HG02642 (cell line): ENCODE measurements around the gene LPP.
"Not testable (repeated sequence)": the region's sequence is repeated elsewhere in the genome, so short reads cannot be mapped to it uniquely, and the experiment has no call there.

Experiments used
- ATAC-seq: cut with Tn5 transposase; IDR thresholded peaks from one replicate; pipeline ENCODE4 v1.9.1; 2021; ENCODE audit warnings: mild to moderate bottlenecking; ENCODE audit not compliant: unreplicated experiment, poor library complexity

Gene LPP, protein sequence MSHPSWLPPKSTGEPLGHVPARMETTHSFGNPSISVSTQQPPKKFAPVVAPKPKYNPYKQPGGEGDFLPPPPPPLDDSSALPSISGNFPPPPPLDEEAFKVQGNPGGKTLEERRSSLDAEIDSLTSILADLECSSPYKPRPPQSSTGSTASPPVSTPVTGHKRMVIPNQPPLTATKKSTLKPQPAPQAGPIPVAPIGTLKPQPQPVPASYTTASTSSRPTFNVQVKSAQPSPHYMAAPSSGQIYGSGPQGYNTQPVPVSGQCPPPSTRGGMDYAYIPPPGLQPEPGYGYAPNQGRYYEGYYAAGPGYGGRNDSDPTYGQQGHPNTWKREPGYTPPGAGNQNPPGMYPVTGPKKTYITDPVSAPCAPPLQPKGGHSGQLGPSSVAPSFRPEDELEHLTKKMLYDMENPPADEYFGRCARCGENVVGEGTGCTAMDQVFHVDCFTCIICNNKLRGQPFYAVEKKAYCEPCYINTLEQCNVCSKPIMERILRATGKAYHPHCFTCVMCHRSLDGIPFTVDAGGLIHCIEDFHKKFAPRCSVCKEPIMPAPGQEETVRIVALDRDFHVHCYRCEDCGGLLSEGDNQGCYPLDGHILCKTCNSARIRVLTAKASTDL

DNA sequence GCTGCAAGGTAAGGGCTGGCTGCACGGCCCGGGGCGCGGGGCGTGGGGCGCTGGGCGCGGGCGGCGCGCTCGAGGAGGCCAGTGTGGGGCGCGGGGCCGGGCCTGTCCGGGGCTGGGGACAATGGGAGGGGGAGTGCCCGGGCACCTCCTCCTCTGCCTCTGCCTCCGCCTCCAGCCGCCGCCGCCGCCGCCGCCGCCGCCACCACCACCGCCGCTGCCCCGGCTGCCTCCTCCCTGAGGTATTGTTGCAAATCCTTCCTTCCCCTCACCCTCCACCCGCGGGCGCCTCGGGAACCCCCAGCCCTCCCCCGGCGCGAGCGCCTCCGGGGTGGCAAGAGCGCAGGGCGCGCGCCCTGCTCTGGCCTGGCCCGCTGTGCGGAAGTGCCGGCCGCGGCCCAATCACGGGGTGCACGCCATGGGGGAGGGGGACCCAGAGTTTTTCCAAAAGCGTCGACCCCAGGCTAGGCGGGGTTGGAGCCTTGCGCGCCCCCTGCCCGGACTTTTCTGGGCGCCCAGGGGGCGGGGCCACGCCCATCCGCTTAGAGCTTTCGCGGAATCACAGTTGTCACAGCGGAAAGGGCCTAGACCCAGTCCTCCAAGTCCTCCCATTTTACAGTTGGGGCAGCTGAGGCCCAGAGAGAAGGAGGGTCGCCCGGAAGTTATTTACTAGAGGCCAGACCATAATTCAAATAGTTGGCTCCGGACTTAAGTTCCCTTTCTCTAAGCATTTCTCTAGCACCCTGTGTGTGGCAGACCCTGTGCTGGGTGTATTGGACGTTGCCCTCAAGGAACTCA, at the start of gene LPP:
TSS of gene LPP (plus strand) at position 144 of the 795 bp plus-strand sequence. CDS start 251,964 bp downstream, outside the sequence.
- ATAC-seq: peak; percentile 86

DNA sequence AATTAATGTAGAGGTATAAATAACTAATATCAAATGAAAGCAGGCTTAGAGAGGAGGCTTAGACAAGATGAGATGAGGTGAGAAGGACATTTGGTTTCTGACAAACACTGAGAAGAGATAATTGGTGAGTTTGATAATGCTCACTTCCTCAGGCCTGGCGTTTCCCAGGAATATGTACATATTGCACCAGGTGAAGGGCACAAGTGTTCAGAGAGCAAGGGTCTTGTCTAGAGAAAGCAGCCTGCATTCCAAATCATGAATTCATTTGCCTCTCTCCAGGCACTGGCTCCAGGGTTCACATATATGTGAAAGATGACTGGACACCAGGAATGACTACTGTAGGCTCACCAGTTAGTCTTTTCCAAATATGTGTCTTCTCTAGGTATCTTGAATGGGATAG, 48.0 kb upstream of the LPP start:
- no peak for ATAC-seq

DNA sequence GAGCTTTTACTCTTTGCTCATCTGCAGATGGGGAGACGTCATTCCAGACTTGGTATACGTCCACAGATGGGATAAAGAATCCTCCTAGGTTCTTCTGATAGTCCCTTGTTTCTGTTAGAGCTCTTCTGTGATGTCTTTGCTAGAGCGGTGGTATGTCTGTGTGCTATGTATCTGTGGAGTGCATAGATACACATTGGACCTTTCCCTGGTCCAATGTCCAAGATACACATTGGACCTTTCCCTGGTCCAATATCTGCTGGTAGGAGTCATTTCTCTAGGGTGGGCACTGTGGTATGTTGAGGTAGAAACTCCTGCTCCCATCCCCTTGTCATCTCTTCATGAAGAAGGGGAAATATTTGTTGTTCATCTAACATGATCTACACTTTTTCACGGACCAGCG, 47.5 kb upstream of the LPP start:
- ATAC-seq: no peak

DNA sequence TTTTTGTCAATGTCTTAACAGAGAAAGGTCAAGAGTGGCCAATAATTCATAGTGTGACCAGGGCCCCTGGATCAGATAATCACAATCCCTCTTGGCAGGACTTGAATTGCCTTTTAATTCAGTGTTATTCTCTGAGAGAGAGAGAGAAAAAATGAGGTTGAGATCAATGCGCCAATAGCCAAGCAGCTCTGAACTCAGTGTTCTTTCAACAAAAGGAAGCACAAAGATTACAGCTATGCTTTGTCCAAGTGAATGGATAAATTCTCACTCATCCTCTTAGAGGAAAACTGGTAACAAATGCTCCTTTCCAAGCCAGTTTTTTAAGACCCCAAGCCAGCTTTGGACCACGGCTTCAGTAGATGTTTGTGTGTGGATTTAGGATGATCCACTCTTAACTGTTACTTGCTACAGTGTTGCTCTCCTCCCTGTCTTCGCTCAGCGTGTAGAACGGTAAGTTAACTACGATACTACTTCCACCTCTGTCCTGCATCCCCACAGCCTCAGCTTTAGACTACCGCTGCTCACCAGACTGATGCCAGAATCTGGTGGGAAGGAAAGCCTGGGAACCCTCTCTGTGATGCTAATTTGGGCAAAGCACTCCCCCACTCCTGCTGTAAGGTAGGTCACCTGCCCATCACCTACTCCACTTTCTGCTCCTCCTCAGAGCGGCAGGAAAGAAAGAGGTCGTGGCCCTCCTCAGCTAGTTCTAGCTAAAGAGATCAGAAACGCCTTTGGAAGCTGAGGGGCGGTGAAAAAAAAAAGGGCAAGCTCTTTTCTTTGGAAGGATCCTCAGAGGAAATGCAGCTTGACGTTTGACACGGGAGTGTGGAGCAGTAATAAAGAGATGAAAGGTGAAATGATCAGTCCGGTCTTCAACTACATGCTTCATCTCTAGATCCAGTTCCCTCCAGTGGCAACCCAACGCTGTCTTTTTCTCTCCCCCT, 46.8 kb upstream of the LPP start:
- ATAC-seq: no peak

DNA sequence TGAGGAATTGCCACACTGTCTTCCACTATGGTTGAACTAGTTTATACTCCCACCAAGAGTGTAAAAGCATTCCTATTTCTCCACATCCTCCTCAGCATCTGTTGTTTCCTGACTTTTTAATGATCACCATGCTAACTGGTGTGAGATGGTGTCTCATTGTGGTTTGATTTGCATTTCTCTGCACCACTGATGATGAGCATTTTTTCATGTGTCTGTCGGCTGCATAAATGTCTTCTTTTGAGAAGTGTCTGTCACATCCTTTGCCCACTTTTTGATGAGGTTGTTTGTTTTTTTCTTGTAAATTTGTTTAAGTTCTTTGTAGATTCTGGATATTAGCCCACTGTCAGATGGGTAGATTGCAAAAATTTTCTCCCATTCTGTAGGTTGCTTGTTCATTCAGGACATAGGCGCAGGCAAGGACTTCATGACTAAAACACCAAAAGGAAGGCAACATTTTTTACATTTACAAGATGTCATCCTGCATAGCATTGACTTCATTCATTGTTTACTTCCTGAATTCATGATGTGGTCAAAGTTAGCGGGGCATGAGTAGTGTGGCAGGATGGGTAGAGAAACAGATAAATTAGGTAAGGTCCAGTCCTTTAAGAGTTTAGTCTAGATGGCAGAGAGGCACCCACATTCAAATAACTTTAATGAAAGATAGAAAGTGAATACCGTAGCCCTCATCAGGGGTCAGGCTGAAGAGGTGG, 45.1 kb upstream of the LPP start:
- ATAC-seq: no peak

DNA sequence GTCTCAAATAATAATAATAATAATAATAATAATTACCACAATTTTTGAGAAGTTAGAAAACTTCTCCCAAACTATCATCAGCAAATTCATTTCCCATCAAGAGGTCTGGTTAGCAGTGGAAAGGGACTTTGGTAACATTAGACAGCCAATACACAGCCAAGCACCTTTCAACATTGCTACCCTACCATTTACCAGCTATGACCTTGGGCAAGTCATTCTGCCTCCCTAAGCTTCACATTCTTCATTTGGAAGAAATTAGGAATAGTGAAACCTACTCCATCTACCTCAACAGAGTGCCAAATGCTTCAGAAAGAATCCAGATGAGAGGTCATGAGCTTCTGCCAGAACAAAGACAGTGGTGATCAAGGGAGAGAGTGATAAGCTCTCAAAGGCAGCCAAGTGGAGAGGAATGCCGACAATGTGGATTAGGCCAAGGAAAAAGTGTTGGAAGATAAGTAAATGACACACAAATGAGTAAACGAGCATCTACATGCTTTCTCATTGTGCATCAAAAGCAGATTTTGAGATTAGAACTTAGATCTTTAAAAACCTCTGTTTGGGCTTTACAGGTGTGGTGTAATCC, 42.9 kb upstream of the LPP start:
- no peak for ATAC-seq

DNA sequence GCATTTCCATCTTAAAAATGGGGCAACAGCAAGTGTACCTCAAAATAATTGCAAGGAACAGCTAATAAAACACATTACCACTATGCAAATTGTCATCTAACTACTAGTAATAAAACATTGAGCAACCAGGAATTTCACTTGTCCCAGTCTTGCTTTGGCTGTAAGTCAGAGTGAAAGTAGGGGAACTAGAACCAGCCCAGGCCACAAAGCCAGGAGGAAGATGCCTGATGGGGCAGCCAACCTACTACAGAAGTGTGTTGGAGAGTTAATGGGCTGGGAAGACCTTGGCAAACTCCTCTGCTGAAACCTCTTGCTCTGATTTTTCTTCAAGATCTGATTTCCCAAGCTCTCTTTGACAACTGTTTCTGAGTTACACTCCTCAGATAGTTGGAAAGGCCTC, 40.2 kb upstream of the LPP start:
- ATAC-seq: no peak

DNA sequence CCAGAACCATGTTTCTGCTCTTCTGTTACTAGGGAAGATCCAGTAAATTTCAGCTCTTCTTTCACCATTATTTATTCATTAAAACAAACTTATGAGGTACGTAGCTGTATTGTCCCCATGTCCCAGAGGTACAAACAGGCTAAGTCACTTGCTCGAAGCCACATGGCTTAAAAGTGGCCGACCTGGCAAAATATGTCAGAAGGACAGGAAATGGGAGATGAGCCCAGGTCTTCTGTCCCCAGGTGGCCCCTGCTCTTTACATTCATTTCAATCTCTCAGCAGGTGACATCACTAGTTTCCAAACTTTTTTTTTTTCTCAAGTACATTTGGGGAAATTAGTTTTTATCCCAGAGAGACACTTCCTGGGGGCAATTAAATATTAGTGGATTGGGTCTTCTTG, 34.1 kb upstream of the LPP start:
- ATAC-seq: no peak

DNA sequence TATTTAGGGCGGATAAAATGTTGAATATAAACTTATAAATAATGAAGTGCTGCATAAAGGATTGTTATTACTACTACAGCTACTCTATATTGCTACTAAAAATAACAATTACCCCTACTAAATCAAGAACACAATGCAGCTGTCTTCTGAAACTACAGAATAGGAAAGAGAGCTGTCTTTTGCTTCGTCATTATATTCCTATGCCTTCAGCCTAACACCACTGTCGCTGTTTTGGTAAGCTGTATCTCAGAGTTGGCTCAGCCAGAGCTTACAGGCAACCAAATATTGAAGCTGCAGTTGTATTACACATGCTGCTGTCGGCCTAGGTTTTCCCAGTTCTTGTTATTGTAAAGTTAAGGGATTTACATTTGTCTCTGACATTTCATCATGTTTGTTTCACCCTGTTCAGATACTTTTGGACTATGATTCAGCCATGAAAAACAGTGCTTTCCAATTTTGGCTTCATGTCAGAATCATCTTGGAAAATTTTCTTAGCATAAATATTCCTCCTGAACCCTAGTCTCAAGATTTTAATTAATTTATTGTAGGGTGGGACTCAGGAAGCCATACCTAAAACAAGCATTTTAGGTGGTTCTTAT, 31.3 kb upstream of the LPP start:
- ATAC-seq: no peak

DNA sequence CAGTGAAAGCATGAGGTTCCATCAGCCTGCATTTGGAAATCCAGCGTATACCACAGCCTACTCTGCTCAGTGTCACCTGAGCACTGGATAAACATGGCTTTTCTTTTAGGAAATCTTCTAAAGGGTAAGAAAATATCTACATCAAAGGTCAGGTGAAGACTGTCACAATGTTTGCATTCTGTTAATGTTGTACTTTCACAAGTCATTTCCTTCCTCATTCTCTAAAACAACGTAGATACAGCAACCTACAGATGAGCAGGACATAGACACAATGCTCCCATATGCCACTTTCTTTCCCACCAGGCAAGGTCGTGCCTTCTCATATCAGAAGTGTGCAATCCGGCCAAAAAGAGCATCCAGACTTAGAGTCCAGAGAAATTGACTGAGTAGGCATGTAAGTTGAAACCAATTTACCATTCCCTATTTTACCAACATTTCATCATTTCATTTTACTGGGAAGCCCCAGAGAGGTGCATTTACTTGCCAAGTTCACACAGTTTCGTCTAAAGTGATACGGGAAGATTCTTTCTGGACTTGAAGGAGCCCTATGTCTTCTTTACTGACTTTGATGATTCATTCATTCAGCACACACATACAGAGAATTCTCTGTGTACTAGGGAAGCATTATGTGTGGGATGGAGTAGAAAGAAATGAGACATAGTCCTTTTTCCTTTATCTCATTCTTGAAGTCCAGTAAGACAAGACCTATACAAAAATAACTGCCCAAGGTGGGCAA, 30.6 kb upstream of the LPP start:
- ATAC-seq: no peak

DNA sequence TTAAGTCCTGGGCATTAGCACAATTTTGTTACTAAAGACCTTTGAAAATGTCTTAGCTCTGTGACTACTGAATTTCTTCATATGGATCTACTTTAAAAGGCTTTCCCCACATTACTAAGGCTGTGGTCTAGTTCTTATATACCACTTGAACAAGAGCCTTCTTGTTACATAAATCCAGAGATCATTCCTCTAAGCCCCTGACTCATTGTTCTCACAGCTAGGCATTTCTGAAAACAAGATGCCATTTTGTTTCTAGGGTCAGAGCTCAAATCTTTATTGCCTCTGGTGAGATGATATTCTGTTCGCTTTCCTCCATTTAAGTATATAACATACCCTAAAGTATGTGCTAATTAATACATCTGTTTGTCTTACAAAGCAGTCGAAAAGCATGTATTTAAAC, 29.8 kb upstream of the LPP start:
- no peak for ATAC-seq

DNA sequence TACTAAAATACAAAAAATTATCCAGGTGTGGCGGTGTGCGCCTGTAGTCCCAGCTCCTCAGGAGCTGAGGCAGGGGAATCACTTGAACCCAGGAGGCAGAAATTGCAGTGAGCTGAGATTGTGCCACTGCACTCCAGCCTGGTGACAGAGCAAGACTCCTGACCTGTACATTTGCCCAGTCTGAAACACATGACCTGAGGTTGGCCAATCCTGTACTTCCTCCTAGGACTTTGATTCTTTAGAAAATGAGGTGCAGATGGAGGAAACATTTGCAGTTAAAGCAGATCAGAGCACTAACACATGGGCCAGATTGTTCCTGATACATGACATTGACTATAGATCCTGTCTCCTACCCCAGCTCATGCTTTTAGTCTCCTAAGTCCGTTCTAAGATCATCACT, 28.9 kb upstream of the LPP start:
- no peak for ATAC-seq

DNA sequence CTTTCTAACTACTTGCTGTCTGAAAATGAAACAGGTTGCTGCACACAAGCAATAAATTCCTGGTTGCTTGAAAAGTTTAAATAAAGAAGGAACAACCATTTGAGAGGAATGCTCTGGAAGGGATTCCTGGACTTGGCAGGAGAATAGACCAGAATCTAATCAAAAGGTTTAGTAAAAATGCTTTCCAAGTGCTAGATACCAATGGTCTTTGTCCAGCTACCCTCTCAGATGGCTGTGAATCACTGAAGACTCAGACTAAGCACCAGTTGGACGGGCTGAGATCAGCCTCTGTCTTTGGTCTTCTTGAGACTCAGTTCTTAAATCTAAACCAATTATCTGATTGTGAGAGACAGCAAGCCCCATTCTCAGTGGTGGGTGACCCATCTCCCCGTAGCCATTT, 27.7 kb upstream of the LPP start:
- ATAC-seq: no peak

DNA sequence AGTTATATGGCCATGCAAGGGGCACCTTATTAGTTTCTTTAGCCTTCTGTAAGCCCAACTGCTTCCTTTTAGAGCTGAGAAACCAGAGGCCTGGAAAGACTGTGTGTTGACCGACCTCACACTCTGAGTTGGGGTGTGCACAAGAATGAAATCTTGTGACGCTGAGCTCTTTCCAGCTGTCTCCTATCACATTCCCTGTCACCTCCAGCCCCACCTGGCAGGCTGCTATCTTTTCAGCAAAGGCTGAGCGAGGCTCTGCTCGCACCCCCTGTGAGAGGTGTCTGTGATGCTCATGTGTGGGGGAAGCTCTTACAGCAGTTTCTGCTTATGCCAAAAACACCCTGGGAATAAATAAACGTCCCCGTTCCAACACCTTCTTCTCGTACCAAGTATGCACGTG, 27.0 kb upstream of the LPP start:
- no peak for ATAC-seq

DNA sequence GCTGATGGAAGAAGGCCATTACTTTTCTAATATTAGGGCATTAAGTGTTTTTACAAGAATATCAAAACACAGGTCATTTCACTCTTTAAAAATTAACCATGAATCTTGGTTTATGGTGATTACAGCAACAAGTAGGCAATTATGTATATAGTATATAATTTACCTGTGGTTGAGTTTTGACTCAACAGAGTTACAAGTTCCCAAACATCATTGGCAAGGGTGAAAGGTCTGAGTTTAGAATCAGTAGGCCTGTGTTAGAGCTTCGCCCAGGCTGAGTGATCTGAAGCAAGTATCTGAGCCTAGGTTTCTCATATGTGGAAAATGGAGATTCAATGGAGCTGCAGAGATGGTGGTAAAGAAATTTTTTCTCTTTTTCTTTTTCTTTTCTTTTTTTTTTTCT, 25.1 kb upstream of the LPP start:
- no peak for ATAC-seq

DNA sequence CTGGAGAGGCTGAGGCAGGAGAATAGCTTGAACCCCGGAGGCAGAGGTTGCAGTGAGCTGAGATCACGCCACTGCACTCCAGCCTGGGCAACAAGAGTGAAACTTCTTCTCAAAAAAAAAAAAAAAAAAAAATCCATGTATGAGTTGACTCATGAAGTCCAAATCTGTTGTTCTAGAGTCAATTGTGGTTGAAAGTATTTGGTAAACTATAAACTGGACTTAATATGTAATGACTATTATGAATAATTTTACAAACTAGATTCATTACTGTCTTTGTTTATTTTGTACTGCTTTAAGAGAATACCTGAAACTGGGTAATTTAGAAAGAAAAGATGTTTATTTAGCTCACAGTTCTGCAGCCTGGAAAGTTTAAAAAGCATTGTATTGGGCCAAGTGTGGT, 22.9 kb upstream of the LPP start:
- not testable (repeated sequence) for ATAC-seq

DNA sequence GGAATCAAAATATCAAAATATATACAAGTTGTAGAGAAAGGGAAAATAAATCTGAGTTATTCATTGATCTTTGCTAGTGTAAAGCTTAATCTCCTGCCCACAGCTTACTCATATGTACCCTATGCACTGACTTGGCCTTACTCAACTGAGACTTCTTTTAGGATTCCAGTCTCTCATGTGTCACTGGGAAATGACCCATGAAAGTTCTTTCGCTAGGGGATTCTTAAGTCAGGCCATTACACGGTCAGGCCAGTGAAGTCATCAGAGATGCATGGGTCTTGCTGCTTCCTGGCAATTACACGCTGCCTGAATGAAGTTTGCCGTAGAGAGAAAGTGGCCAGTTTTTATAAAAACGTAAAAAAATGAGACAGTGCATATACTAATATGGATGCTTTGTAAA, 20.7 kb upstream of the LPP start:
- no peak for ATAC-seq

DNA sequence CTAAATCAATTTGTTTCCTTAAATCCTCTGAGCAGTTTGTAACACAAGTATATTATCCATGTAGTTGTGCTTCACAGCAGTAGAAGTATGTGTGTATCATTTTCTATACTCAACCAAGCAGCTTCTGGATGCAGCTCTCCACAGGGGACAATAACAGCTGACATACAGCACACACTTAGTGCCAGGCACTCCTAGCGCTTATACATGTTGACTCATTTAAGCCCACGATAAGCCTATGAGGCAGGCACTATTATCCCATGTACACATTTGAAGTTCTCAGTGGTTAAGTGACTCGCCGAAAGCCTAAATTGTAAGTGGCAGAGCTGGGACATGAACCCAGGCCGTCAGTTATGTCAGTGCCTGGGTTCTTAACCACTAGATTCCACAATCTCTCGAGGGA, 20.3 kb upstream of the LPP start:
- no peak for ATAC-seq
